Superior temporal gyrus (tissue), 1 donor: ENCODE results near the gene SLC45A1.

Experiments used
- DNase-seq: peaks from one replicate; pipeline ENCODE4 v3.0.0-alpha.2; 2016; ENCODE audit errors: extremely low spot score

The SLC45A1 gene

GRCh38 chr1:8335246-8335645, 17.3 kb downstream of the SLC45A1 start:
- DNase-seq = no peak

GRCh38 chr1:8337776-8338525, 20.0 kb downstream of the SLC45A1 start:
- no peak for DNase-seq

DNA sequence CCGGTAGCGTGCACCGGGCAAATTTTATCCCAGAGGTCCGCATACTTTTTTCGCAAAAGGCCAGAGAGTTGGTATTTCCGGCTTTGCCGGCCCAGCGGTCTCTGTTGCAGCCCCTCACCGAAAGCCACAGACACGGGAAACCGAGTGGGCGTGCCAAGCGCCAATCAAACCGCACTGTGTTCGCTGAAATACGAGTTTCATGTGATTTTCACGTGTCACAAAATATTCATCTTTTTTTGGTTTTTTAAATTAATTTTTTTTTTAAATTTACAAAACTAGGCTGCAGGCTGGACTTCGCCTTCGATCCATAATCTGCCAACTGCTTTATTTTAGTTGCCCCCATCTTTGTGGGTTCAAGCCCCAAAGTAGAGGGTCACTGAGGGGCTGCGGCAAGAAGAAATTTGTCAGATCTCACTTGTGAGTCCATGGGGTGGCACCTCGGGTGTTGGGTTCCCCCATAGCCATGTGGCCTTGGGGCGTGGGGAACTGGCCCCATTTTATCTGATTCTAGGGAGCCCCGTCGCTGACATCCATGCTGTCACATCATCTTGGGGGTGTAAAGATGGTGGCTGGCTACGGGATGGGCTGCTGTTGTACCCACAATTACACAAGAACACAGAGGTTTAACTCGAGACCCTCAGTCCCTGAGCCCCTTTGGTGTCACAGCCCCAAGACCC, 20.8 kb downstream of the SLC45A1 start:
- DNase-seq = no peak

GRCh38 chr1:8339203-8339600, 21.3 kb downstream of the SLC45A1 start:
- no peak for DNase-seq

DNA sequence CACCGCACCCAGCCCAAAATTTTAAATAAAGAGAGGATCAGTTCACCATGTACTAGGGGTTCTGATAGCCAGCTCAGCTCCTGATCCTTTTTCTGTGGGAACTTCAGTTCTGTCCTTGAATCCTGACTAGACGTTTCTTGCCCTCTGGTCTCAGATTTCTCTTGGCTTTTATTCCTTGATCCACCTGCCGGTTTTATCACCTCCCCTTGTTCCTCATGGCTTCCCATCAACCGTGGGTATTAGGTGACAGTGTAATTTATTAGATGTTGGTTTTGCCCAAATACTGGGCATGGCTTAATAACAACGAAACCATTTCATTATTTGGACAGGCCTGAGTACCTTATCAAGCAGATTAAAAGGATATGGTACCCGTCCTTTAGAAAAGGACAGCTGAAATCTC, 22.5 kb downstream of the SLC45A1 start:
- DNase-seq = no peak

- DNase-seq = no peak
Observed at GRCh38 chr1:8342325-8342724, 24.4 kb downstream of the SLC45A1 start.

GRCh38 chr1:8343044-8343443, 25.1 kb downstream of the SLC45A1 start:
- no peak for DNase-seq

GRCh38 chr1:8343464-8344001, 25.6 kb downstream of the SLC45A1 start:
- no peak for DNase-seq

DNA sequence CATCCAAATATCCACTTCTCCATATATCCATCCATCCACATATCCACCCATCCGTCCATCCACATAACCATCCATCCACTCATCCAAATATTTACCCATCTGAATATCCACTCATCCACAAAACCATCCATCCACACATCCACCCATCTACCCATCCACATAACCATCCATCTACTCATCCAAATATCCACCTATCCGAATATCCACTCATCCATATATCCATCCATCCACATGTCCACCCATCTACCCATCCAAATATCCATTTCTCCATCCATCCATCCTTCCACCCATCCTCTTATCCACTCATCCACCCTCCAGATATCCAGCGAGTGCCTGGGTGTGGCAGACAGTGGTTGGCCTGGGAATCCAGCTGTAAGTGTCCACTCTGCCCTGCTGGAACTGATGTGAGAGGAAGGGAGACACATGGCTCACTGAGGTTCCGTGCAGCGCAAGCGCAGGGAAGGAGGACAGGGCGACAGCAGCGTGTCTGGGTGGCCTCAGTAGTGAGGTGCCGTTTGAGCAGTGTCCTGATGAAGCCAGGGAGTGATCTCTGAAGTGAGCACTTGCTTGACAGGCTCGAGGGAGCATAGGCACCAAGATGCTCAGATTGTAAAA, 27.1 kb downstream of the SLC45A1 start:
- no peak for DNase-seq

DNA sequence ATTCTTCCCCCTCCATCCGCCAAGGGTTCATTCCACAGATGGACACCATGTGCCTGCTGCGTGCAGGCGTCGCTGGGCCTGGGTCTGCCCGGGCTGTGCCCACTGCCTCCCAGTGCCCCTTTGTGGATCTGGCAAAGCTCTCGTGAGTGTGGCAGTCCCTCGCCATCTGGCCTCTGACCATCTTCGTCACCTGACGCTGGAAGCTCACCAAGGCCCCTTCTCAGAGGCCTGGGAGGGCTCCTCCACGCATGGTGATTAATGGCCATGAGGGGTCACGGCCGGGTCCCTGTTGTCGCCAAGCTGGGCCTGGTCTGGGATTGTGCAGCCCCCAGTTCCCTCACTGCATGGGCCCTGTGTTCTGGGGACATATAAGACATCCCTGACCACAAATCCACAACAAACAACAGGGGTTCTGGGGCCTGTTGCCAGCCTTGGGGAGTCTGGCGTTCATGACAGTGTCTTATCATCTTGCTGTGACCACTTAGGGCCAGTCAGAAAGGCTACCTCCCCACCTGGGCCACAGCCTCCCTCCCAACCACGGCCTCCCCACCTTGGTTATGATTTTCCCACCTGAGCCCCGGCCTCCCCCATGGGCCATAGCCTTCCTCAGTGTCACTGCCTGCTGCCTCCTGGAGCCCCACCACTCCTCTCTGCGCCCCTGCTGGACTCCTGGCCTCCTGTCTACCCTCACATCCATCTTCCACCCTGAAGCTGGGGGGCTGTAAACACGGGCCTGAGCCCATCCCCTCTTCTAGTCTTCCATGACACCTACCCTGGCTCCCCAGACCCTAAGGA, 27.9 kb downstream of the SLC45A1 start:
- no peak for DNase-seq

DNA sequence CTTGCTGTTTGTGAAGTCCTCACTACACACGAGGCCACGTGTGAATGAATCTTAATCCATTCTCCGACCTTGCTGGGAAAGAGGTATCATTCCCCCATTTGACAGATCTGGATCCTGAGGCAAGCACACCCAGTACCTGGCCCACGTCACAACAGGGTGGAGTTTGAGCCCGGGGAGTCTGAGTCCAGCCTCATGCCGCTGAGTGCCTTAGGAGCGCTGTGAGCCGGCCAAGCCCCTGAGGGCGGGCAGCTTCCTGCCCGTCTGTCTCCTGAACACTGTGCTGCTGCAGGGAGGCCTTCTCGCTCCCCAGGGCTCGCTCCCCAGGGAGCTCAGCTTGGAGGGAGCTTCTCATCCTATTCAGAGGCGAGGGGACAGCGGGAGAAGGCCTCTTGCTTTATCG, 29.7 kb downstream of the SLC45A1 start:
- DNase-seq = no peak

DNA sequence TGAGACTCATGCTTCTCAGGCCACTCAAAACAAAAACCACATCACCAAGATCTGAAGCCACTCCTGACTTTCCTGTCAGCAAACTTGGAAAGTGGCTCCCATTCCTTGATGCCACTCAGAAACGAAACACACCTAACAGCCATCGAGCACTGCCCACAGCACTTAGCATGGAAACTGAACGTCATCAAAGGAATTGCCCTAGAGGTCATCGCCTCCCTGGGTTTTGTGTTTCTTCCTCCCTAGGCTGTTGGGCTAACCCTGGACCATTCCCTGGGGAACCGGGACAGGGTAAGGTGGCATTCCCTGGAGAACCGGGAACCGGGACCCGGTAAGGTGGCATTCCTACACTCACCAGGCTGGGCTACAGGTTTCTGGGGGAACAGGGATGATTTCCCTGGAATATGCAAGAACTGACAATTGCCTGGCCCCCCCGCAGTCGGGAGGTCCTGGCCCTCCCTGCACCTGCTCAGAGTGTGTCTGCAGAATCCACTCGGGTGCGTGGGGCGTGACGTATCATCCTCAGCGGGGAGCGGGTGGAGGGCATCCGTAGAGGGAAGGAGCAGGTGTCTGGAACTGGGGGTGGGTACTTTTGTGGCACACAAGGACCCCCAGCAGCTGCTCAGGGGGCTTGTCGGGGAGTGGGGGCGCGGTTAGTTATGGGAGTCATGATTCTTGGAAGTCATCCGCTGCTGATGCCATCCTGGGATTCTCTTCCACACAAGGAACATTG, 30.3 kb downstream of the SLC45A1 start:
- no peak for DNase-seq

DNA sequence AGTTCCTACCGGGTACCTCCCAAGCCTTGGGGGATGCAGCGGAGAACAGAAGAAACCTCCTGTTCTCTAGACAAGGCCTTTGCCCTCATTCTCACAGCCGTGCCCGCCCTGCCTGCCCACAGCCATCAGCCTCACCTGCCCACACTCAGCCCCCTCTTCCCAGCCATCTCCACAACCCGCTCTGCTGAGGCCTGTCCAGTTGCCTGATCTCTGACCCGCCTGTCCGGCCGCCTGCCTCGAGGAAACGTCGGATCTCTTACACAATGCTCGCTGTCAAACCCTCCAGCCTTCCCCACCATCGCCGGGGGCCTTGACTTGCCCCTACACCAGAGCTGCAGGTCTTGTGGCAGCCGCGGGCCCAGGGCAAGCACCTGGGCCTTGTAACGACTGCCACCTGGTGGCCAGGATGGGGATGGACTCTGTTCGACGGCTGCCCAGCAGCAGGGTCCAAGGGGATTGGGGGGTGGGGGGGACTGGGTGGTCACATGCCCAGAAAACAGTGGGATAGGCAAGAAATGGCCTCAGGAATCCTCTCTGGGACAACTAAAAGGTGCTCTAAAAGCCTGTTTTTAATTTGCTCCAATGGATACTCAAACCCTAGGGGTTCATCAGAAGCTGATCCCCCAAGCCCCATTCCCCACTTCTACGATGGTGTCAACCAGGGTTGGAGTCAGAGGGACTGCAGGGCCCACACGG, 31.0 kb downstream of the SLC45A1 start:
- DNase-seq = peak; percentile 69

- DNase-seq = no peak
Observed at GRCh38 chr1:8349473-8349865, 31.6 kb downstream of the SLC45A1 start.

DNA sequence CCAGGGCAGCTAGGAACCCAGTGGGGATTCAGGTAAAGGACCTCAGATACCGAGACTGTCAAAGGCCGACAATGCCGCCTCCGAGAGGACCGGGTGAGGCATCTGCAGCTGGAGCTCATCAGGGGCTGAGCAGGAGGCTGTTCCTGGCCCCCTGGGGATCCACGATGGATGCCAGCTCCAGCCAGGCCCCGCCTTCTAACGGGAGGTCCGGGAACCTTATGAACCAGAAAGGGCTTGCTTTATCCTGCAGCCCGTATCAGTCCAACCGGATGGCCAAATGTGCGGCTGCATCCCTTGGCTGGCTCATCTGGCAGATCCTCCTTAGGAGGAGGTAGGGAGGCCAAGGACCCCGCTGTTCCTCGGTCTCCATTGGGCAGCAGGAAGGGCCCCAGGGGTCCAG, 32.0 kb downstream of the SLC45A1 start:
- DNase-seq = no peak

DNA sequence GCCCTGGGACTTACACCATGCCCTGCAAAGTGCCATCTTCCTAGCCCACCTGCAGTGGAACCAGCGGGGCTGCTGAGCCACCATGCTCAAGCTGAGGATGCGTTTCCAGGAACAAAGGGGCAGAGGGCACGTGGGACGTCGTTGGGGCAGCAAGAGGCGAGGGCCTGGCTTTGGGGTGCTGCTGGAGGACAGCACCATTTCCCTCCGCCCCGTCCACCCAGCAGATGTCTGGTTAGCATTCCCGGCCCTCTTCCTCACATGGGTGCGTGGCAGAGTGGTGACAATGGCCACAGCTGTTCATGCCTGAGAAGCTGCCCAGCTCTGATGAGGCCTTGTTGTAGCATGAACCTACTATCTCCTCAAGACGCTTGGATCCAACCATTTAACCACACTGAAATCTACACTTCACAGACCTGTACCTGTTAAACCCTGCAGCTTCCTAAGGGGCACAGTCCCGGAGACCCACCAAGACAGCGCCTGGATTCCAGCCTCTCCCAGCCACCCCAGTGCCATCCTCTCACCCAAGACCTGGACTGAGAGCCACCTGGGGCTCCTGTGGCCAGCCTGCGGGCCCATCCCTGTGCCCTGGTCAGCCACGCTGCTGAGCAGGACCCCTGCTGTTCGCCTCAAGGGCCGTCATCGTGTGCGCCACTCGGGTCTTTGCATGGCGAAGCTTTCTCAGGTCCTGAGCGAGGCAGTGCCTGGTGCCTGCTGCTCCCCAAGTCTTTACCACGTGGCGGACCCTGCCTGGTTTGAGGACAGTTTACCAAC, 33.2 kb downstream of the SLC45A1 start:
- no peak for DNase-seq

GRCh38 chr1:8351693-8352470, 34.0 kb downstream of the SLC45A1 start:
- no peak for DNase-seq

DNA sequence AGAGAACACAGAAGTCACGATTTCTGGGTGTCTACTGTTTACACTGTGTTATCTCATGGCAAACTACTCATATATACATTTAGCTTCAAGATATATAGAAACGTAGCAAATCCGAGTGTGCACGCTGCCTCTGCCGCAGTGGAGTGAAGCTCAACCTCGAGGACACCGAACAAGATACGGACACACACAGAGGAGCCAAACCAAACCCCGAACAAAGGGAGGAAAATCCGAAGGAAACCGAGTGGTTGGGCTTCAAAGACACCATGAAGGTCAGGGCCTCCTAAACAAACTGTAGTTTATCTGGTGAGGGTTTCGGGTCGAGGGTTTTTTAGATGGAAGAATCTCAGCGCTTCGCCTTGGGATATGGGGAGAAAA, 34.5 kb downstream of the SLC45A1 start:
- no peak for DNase-seq
